Neural progenitor cell (in vitro differentiated cells): Measurements from ENCODE around the gene DNM2.

Experiments
- EZH2phosphoT487 ChIP-seq: fragments of 200-600 bp; sonication (generic); IDR thresholded peaks from 2 replicates; pipeline ENCODE4 v1.6.1; 2017; ENCODE audit warnings: antibody characterized with exemption
- TF ChIP-seq, protein P1 (sequence below): fragments of 200-600 bp; sonication (generic); IDR thresholded peaks from 2 replicates; pipeline ENCODE4 v1.5.1; 2017; ENCODE audit warnings: antibody characterized with exemption, mild to moderate bottlenecking

GRCh38 chr19:10670182-10670581 is 47.7 kb upstream of the DNM2 start:
- TF ChIP-seq, protein P1, sequence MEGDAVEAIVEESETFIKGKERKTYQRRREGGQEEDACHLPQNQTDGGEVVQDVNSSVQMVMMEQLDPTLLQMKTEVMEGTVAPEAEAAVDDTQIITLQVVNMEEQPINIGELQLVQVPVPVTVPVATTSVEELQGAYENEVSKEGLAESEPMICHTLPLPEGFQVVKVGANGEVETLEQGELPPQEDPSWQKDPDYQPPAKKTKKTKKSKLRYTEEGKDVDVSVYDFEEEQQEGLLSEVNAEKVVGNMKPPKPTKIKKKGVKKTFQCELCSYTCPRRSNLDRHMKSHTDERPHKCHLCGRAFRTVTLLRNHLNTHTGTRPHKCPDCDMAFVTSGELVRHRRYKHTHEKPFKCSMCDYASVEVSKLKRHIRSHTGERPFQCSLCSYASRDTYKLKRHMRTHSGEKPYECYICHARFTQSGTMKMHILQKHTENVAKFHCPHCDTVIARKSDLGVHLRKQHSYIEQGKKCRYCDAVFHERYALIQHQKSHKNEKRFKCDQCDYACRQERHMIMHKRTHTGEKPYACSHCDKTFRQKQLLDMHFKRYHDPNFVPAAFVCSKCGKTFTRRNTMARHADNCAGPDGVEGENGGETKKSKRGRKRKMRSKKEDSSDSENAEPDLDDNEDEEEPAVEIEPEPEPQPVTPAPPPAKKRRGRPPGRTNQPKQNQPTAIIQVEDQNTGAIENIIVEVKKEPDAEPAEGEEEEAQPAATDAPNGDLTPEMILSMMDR = no peak
- TF ChIP-seq EZH2phosphoT487 = no peak
